HG03060 (cell line): ENCODE results near the gene PLXNA4.

Experiments used
- ATAC-seq: cut with Tn5 transposase; IDR thresholded peaks from one replicate; pipeline ENCODE4 v1.9.1; 2021; ENCODE audit warnings: low read depth, moderate number of reproducible peaks; ENCODE audit not compliant: unreplicated experiment

Gene PLXNA4

DNA sequence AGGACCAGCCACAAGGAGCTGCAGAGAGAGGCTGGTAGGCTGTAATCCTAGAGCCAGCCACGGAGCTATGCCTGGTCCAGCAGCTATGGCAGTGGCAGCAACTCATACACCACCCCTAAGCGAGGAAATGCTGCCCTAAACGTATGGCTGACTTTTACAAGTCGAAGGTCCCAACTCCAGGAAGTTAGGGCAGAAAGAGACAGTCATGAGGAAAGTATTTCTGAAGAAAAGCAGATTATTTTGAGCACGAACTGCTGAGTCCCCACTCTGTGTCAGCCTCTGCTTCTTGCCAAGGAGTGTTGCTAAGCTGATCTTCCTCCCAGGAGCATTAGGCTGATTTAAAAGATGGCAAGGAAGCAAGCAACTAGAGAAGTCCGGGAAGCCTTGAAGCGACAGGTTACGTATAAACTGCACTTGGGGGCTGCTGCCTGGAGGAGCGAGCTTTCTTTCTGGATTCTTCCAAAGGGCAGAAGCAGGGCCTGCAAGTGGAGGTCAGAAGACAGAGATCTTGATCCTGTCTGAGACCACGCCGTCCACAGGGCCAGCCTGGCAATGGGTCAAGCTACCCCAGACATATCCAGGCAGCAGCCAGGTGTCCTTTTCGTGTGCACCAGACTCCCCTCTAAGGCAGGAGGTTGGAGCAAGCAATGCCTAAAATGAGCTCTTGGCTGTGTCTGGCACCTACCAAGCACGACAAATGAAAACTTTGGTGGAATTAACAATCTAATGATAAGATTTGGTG is 39.4 kb downstream of the PLXNA4 start:
- ATAC-seq = no peak

- ATAC-seq = no peak
Observed at GRCh38 chr7:132533916-132534315, 42.4 kb downstream of the PLXNA4 start.

- ATAC-seq = no peak
Observed at GRCh38 chr7:132532281-132532680, 44.0 kb downstream of the PLXNA4 start.

DNA sequence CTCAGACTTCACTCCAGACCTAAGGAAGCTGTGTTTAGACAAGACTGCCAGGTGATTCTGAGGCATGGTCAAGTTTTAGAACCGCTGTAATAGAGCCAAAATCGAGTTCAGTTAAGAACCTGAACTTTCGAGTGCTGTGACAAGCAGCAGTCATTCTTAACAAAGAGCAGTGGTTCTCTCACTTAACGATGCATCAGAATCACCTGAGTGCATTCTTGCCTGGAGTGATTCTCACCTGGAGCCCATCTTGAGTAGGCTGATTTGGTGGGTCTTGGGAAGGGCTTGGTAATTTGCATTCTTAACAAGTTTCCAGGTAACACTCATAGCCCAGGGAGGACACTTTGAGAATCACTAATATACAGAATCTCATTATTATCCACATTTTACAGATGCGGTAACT is 44.7 kb downstream of the PLXNA4 start:
- no peak for ATAC-seq

GRCh38 chr7:132528695-132529094 is 47.6 kb downstream of the PLXNA4 start:
- ATAC-seq = no peak

GRCh38 chr7:132527467-132528410 is 48.5 kb downstream of the PLXNA4 start:
- ATAC-seq = no peak

DNA sequence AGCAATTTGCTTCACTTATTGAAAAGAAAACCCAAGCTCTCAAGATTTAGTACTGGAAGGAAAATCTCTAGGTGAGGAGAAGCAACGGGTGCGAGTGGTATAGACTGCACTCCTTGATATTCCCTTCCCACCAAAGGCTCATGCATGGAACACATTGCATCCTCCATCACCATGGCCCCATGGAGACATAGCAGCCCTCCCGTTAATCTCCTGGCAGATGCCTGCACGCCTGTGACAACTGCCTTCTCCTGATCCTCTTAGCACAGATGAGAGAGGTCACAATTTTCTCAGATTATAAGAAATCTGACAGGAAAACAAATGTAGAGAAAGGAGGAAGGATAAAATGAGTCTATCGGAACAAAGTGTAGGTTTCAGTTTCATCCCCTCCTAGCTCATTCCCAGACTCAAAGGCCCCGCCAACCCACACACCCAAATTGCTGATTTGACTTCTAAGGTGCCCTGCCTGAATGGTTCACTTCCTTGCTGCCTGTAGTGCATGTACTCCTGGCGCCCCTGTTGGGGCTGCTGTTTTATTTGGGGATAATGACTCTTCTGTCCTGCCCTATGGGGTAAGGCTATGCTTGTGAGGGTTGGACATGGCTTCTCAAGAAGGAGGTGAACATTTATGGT is 50.0 kb downstream of the PLXNA4 start:
- ATAC-seq = no peak

DNA sequence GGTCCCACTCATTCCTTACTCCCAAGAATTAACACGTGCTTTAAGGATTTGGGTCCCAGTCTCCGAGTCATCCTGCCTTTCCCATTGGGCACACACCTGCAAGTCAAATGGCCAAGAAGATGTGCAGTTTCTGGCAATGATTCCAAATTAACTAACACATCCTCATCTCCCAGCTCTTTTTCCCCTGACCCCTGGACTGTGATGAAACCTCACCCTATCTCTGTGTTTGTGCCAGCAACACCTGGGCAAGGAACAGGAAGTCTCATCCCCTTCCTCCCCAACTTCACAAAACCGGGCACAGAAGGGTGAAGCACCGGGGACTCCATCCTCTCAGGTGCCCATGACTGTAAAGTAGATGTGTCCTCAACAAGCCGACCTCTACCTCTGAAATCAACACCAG is 54.8 kb downstream of the PLXNA4 start:
- no peak for ATAC-seq

- no peak for ATAC-seq
Observed at GRCh38 chr7:132520591-132521280, 55.5 kb downstream of the PLXNA4 start.

DNA sequence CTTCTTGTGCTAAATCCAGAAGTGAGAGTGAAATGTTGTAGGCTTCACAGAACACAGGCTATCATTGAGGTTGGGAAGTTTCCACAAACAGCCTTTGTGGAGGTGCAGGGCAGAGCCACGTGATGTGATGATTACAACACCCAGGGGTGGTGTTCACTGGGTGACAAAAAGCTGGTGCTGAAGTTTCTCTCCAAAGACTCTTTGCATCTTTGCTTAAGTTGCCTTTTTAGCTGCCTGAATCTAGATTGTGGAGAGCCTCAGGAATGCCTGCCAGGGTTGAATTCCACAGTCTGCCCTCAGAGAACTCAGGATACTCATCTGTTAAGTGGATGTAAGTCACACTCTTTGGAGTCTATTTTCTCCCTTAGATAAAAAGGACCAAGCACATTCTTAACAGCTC is 56.3 kb downstream of the PLXNA4 start:
- ATAC-seq = no peak

DNA sequence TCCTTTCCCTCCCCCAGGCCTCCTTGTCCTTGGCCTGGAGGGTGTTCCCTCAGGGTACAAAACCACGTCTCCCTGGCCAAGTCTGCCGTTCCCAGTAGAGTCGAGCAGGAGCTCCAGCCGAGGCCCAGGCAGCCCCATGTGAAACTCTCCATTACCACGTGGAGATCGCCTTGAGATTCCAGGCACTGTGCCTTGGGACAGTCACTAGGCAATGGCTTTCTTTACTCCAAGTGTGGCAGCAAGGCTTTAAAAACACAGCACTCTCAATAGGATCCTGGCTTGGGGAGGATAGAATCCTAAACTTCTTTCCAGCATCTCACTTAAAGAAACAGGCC is 57.5 kb downstream of the PLXNA4 start:
- ATAC-seq = no peak

DNA sequence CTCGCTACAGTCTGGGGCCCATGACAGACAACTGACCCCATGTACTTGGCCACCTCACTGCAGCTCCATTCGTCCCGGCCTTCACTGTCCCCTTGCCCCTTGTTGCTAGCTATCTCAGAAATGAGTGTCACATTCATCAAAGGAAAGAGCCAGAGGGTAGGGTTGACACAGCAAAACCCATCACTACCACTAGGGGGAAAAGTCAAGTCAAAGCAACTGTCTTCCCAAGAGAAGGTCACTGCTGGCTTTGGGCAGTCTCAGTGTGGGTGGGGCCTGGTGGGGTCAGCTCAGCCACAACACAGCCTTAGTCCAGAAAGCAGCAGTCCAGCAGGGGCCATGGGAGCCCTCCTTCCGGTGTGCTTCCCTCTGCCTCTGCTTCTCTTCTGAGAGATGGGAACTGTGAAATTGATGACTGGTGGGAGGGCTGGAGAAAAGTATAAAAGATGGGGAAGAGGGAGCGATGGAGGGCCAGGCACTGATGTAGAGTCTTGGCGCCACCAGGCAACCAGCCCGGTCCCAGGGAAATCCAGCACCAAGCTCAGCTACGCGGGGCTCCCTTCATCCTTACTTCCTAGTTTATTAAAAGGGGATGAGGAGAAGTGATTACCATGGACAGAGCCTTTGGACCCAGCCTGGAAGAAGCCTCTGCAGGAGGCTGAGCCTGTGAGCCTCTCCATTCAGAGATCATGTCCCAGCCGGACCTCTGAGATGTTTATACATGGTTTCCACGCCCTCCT is 58.0 kb downstream of the PLXNA4 start:
- ATAC-seq = no peak

GRCh38 chr7:132516042-132516840 is 60.0 kb downstream of the PLXNA4 start:
- no peak for ATAC-seq

DNA sequence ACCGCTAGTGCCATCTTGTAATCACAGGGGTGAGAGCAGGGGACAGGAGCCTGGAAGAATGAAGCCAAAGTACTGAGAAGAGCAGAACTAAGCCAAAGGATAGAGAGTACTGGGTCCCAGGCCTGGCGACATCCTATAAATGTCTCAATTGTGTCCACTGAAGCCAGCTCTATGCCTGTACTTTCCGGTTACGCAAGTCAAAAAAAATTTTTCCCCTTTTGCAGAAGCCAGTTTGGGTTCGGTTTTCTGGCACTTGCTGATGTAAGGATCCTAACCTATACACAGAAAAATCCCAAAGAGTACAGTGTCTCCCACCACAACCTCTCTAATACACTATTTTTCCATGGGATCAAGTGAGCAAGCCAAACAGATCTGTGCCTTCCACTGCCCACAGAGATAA is 61.1 kb downstream of the PLXNA4 start:
- no peak for ATAC-seq

GRCh38 chr7:132514430-132514829 is 61.8 kb downstream of the PLXNA4 start:
- ATAC-seq = no peak

DNA sequence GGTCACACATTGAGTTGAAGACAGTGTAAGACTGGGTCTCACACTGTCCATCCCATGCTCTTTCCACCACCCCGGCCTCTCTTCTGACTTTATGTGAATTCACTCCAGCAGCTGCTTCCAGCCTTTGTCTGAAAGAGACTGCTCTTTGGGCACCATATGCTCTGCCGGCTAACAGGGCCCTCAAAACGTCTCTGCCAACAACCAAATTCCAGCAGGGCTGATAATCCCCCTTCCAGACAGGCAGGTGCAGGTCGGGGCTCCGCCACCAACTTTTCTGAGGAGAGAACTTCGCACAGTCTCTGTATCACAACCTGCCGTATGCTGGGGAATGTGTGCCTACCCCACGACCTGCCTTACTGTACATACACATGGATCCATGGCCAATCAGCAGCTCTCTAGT is 64.3 kb downstream of the PLXNA4 start:
- no peak for ATAC-seq

- no peak for ATAC-seq
Observed at GRCh38 chr7:132511387-132511786, 64.9 kb downstream of the PLXNA4 start.

- no peak for ATAC-seq
Observed at GRCh38 chr7:132509643-132510042, 66.6 kb downstream of the PLXNA4 start.

DNA sequence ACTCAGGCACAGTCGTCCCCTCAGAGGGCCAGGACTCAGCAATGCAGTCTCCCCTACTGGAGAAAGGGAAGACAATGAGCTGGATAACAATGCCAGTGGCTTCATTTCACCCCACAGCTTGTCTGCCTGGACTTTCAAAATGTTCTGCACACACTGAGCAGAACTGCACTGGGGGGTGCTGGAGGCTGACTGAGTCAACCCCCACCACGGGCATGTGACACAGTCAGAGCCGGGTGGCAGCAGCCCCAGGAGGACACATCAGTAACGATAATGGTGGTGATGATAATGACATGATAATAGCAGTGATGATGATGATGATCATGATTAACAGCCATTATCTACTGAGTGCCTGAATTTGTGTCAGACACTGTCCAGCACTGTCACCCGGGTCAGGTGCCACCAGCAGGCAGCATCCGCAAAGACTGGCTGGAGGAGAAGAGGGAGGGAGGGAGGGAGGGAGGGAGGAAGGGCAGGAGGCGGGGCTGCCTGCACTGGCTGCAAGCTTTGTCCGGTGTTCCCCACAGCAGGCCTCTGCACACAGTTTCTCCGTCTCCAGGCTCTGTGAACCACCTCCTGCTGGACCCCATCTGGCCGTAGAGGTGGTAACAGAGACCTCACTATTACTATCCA is 67.4 kb downstream of the PLXNA4 start:
- no peak for ATAC-seq
